ENCODE measurements around the gene CRADD. TPM values are rescaled to one million over a fixed set of nuclear protein-coding genes. Genes with fewer than 3 reads are reported as not detected.
"Not testable (repeated sequence)": the region's sequence is repeated elsewhere in the genome, so short reads cannot be mapped to it uniquely, and the experiment has no call there.

Gene CRADD
- total RNA-seq, 1 experiment from 2014 or later, result 14.3 TPM

GRCh38 chr12:93704625-93705024 is 27.4 kb downstream of the CRADD start:
- H3K27me3 ChIP-seq (replicated peaks), result no peaks in the 10 kb centered on the region
- H3K27ac ChIP-seq, result no peak overlapping the region
- no peak for DNase-seq (ENCODE audit: low read depth in 1 of 2, low spot score in 2 of 2)
- H3K4me1 ChIP-seq (replicated peaks), result peaks cover 41% of the 10 kb centered on the region
- peaks cover 3% of the 10 kb centered on the region; the same call in 1 of the 2 replicates for H3K9me3 ChIP-seq (replicated peaks)
- no peak overlapping the region for H3K4me3 ChIP-seq
- no peaks in the 10 kb centered on the region for H3K36me3 ChIP-seq

- H3K4me3 ChIP-seq, result no peak overlapping the region
- no peak for DNase-seq (ENCODE audit: low read depth in 1 of 2, low spot score in 2 of 2)
- H3K27me3 ChIP-seq (replicated peaks), result no peaks in the 10 kb centered on the region
- peaks cover 35% of the 10 kb centered on the region for H3K4me1 ChIP-seq (replicated peaks)
- H3K36me3 ChIP-seq, result no peaks in the 10 kb centered on the region
- H3K9me3 ChIP-seq (replicated peaks), result peaks cover 3% of the 10 kb centered on the region; the same call in 1 of the 2 replicates
- no peak overlapping the region for H3K27ac ChIP-seq
Measured at GRCh38 chr12:93705237-93705636, 28.1 kb downstream of the CRADD start.

GRCh38 chr12:93706387-93706786 is 29.2 kb downstream of the CRADD start:
- Histone ChIP-seq H3K4me3 (no peak overlapping the region), H3K36me3 (no peaks in the 10 kb centered on the region), H3K9me3 (replicated peaks) (peaks cover 3% of the 10 kb centered on the region), H3K4me1 (replicated peaks) (peaks cover 23% of the 10 kb centered on the region), H3K27me3 (replicated peaks) (no peaks in the 10 kb centered on the region), H3K27ac (no peak overlapping the region)
- no peak for DNase-seq (ENCODE audit: low read depth in 1 of 2, low spot score in 2 of 2)

- no peak overlapping the region for H3K27ac ChIP-seq
- no peaks in the 10 kb centered on the region for H3K27me3 ChIP-seq (replicated peaks)
- H3K4me1 ChIP-seq (replicated peaks), result peaks cover 19% of the 10 kb centered on the region
- H3K36me3 ChIP-seq, result no peaks in the 10 kb centered on the region
- peaks cover 3% of the 10 kb centered on the region for H3K9me3 ChIP-seq (replicated peaks)
- DNase-seq (ENCODE audit: low read depth in 1 of 2, low spot score in 2 of 2), result no peak
- H3K4me3 ChIP-seq, result no peak overlapping the region
Measured at GRCh38 chr12:93706824-93707223, 29.6 kb downstream of the CRADD start.

- Histone ChIP-seq H3K9me3 (replicated peaks) (peaks cover 3% of the 10 kb centered on the region), H3K4me1 (replicated peaks) (peaks cover 15% of the 10 kb centered on the region), H3K27ac (no peak overlapping the region), H3K27me3 (replicated peaks) (no peaks in the 10 kb centered on the region), H3K36me3 (no peaks in the 10 kb centered on the region), H3K4me3 (no peak overlapping the region)
- DNase-seq (ENCODE audit: low read depth in 1 of 2, low spot score in 2 of 2), result no peak
Measured at GRCh38 chr12:93707836-93708235, 30.7 kb downstream of the CRADD start.

DNA sequence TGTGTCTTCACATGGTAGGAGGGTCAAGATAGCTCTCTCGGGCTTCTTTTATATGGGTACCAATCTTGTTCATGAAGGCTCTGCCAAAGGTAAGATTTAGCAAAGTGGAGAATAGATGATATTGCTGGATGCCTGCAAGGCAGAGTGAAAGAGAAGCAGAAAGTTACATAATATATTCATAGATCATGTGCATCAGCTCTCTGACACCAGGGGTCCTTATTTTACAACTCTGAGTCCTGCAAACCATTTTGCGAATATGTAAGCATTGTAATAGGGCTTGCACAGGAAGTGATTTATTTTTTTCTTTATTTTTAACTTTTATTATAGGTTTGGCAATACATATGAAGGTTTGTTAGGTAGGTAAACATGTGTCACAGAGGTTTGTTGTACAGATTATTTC is 31.8 kb downstream of the CRADD start:
- Histone ChIP-seq H3K27ac (no peak overlapping the region), H3K4me3 (no peak overlapping the region), H3K4me1 (replicated peaks) (peaks cover 17% of the 10 kb centered on the region), H3K9me3 (replicated peaks) (peaks cover 3% of the 10 kb centered on the region), H3K36me3 (no peaks in the 10 kb centered on the region), H3K27me3 (replicated peaks) (no peaks in the 10 kb centered on the region)
- DNase-seq (ENCODE audit: low read depth in 1 of 2, low spot score in 2 of 2), result no peak

DNA sequence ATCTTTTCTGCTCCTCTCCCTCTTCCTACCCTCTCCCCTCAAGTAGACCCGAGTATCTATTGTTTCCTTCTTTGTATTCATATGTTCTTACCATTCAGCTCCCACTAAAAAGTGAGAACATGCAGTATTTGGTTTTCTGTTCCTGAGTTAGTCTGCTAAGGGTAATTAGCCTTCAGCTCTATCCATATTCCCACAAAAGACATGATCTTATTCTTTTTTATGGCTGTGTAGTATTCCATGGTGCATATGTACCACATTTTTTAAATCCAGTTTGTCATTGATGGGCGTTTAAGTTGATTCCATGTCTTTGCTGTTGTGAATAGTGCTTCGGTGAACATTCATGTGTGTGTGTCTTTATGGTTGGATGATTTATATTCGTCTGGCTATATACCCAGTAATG is 32.2 kb downstream of the CRADD start:
- no peak overlapping the region for H3K27ac ChIP-seq
- no peak for DNase-seq (ENCODE audit: low read depth in 1 of 2, low spot score in 2 of 2)
- no peak overlapping the region for H3K4me3 ChIP-seq
- H3K9me3 ChIP-seq (replicated peaks), result peaks cover 3% of the 10 kb centered on the region
- no peaks in the 10 kb centered on the region for H3K27me3 ChIP-seq (replicated peaks)
- H3K36me3 ChIP-seq, result no peaks in the 10 kb centered on the region
- peaks cover 21% of the 10 kb centered on the region for H3K4me1 ChIP-seq (replicated peaks)

- Histone ChIP-seq H3K4me1 (replicated peaks) (peaks cover 27% of the 10 kb centered on the region), H3K9me3 (replicated peaks) (peaks cover 3% of the 10 kb centered on the region), H3K27ac (no peak overlapping the region), H3K36me3 (no peaks in the 10 kb centered on the region), H3K4me3 (no peak overlapping the region), H3K27me3 (replicated peaks) (no peaks in the 10 kb centered on the region)
- DNase-seq (ENCODE audit: low read depth in 1 of 2, low spot score in 2 of 2), result no peak
Measured at GRCh38 chr12:93710574-93710926, 33.4 kb downstream of the CRADD start.

DNA sequence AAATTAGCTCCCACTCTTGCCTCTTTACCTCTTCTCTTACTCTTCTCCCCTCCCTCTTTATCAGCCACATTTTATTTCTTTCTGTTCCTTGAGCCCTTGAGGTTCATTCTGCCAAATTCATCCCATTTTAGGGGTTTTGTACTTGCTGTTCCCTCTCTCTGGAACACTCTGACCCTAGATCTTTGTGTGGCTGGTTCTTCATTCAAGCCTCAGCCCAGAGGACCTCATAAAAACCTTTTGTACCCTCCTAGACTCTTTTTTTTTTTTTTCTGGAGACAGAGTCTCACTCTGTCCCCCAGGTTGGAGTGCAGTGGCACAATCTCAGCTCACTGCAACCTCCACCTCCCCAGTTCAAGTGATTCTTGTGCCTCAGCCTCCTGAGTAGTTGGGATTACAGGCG is 34.3 kb downstream of the CRADD start:
- H3K9me3 ChIP-seq (replicated peaks); H3K36me3 ChIP-seq; DNase-seq (ENCODE audit: low read depth in 1 of 2, low spot score in 2 of 2); H3K4me3 ChIP-seq; H3K27ac ChIP-seq; H3K27me3 ChIP-seq (replicated peaks): not testable (repeated sequence)
- H3K4me1 ChIP-seq (replicated peaks), result peaks cover 24% of the 10 kb centered on the region

GRCh38 chr12:93712200-93712599 is 35.0 kb downstream of the CRADD start:
- H3K4me1 ChIP-seq (replicated peaks), result peaks cover 22% of the 10 kb centered on the region
- no peak overlapping the region for H3K27ac ChIP-seq
- H3K4me3 ChIP-seq, result no peak overlapping the region
- H3K36me3 ChIP-seq, result no peaks in the 10 kb centered on the region
- peaks cover 3% of the 10 kb centered on the region for H3K9me3 ChIP-seq (replicated peaks)
- no peak for DNase-seq (ENCODE audit: low read depth in 1 of 2, low spot score in 2 of 2)
- H3K27me3 ChIP-seq (replicated peaks), result no peaks in the 10 kb centered on the region

GRCh38 chr12:93713060-93713459 is 35.9 kb downstream of the CRADD start:
- H3K4me1 ChIP-seq (replicated peaks), result peaks cover 14% of the 10 kb centered on the region

DNA sequence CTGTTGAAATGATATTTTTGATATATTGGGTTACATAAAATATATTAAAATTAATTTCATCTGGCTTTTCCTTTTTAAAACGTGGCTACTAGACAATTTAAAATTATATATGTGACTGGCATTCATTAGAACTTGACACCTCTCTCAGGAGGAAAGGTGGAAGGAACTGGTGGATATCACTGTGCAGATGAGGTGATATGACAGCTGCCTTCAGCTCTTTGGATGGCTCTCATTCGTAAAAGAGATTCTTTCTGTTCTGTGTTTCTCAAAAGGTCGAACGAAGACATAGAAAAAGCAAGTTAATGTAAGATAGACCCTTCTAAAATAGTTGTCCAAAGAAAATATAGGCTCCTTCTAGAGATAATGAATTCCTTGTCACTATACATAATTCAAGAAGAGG is 36.6 kb downstream of the CRADD start:
- no peak overlapping the region for H3K4me3 ChIP-seq
- H3K36me3 ChIP-seq, result no peaks in the 10 kb centered on the region
- DNase-seq (ENCODE audit: low read depth in 1 of 2, low spot score in 2 of 2), result no peak
- H3K27ac ChIP-seq, result peak overlapping the region; percentile 38; the same call in 1 of the 2 replicates
- no peaks in the 10 kb centered on the region for H3K27me3 ChIP-seq (replicated peaks)
- H3K9me3 ChIP-seq (replicated peaks), result peaks cover 3% of the 10 kb centered on the region
- peaks cover 12% of the 10 kb centered on the region for H3K4me1 ChIP-seq (replicated peaks)

More at GRCh38 chr12:93713060-93713459, 35.9 kb downstream of the CRADD start:
- H3K4me3 ChIP-seq, result no peak overlapping the region
- no peaks in the 10 kb centered on the region for H3K36me3 ChIP-seq
- H3K9me3 ChIP-seq (replicated peaks), result peaks cover 3% of the 10 kb centered on the region
- DNase-seq (ENCODE audit: low read depth in 1 of 2, low spot score in 2 of 2), result no peak
- H3K27me3 ChIP-seq (replicated peaks), result no peaks in the 10 kb centered on the region
- H3K27ac ChIP-seq, result no peak overlapping the region

GRCh38 chr12:93714382-93714781 is 37.2 kb downstream of the CRADD start:
- DNase-seq (ENCODE audit: low read depth in 1 of 2, low spot score in 2 of 2), result peak in 1 of 2 experiments; percentile 44

DNA sequence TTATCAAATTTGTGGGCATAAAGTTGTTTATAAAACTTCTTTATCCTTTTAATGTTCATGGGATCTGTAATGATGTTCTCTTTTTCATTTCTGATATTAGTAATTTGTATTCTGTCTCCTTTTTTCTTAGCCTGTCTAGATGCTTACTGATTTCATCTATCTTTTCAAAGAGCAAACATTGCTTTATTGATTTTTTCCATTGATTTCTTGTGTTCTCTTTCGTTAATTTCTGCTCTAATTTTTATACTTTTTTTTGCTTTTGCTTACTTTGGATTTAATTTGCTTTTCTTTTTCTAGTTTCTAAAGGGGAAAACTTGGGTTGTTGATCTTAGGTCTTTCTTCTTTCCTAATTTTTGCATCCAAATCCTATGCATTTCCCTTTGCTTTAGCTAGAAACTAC is 42.5 kb downstream of the CRADD start:
- Histone ChIP-seq H3K36me3 (no peaks in the 10 kb centered on the region), H3K4me1 (replicated peaks) (peaks cover 21% of the 10 kb centered on the region), H3K27ac (no peak overlapping the region), H3K4me3 (no peak overlapping the region), H3K27me3 (replicated peaks) (no peaks in the 10 kb centered on the region), H3K9me3 (replicated peaks) (no peaks in the 10 kb centered on the region)
- DNase-seq (ENCODE audit: low read depth in 1 of 2, low spot score in 2 of 2), result no peak

More at GRCh38 chr12:93714382-93714781, 37.2 kb downstream of the CRADD start:
- no peak overlapping the region for H3K4me3 ChIP-seq
- H3K27me3 ChIP-seq (replicated peaks), result no peaks in the 10 kb centered on the region
- no peaks in the 10 kb centered on the region for H3K36me3 ChIP-seq
- H3K4me1 ChIP-seq (replicated peaks), result peaks cover 12% of the 10 kb centered on the region
- peaks cover 1% of the 10 kb centered on the region for H3K9me3 ChIP-seq (replicated peaks)
- H3K27ac ChIP-seq, result peak overlapping the region; percentile 38; the same call in 1 of the 2 replicates

- Histone ChIP-seq H3K27ac (no peak overlapping the region), H3K4me1 (replicated peaks) (peaks cover 18% of the 10 kb centered on the region)
Measured at GRCh38 chr12:93720559-93720958, 43.4 kb downstream of the CRADD start.

More at GRCh38 chr12:93720559-93720958, 43.4 kb downstream of the CRADD start:
- Histone ChIP-seq H3K27me3 (replicated peaks) (no peaks in the 10 kb centered on the region), H3K36me3 (no peaks in the 10 kb centered on the region), H3K4me3 (no peak overlapping the region), H3K9me3 (replicated peaks) (no peaks in the 10 kb centered on the region)
- no peak for DNase-seq (ENCODE audit: low read depth in 1 of 2, low spot score in 2 of 2)

All from SJSA1 (cell line).